PFSK-1 (cell line): ENCODE data around the gene MAD1L1.

Experiments
- FOXP2 ChIP-seq: optimal IDR thresholded peaks from 2 replicates; pipeline ENCODE3; 2011; ENCODE audit warnings: borderline replicate concordance, control low read depth, inconsistent platforms; ENCODE audit not compliant: insufficient read depth; ENCODE audit errors: extremely low read length, extremely low read depth
- POLR2AphosphoS5 ChIP-seq: IDR thresholded peaks from 2 replicates; pipeline ENCODE4 v1.6.1; 2012; ENCODE audit warnings: low read depth, mild to moderate bottlenecking, control low read depth, low read length, moderate library complexity
- REST ChIP-seq, 2 experiments: IDR thresholded peaks; 2 replicates each; pipeline versions ENCODE4 v1.6.1 to v1.8.0; 2011 to 2012; ENCODE audit warnings: low read depth in 2 of 2, low read length in 2 of 2, control low read depth in 1 of 2, inconsistent platforms in 1 of 2, mild to moderate bottlenecking in 1 of 2, moderate library complexity in 1 of 2; ENCODE audit not compliant: insufficient read depth in 1 of 2
- SIN3A ChIP-seq: IDR thresholded peaks from 2 replicates; pipeline ENCODE4 v1.6.1; 2012; ENCODE audit warnings: mild to moderate bottlenecking, low read length, moderate library complexity, borderline replicate concordance; ENCODE audit not compliant: insufficient read depth

DNA sequence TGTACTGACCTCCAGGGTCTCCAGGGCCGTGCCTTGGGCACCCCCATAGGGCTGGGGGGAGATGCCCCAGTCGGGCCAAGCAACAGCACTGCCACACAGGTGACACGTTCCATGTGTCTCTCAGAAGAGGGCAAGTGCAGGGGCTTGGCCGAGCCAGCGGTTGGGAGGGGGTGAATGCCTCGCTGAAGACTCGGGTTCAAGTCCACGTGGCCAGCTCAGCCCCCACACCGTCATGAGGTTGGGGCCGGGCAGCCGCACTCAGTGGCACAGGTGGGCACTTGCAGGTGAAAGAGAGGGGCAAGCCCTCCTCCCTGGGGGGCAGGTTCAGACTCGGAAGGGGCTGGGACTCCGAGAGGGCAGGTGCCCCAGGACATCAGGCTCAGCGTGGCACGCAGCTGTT lies 153.8 kb downstream of the MAD1L1 start:
- TF ChIP-seq POLR2AphosphoS5 (no peak), REST (IDR thresholded peaks at IDR 0.05; ENCODE audit: insufficient read depth in 1 of 2, low read depth in 2 of 2, low read length in 2 of 2) (no peak), FOXP2 (no peak), SIN3A (no peak)
